ENCODE results near the gene PDE9A.

GRCh38 chr21:42705746-42706374 is 52.4 kb downstream of the PDE9A start:
- TF ChIP-seq, protein P1, sequence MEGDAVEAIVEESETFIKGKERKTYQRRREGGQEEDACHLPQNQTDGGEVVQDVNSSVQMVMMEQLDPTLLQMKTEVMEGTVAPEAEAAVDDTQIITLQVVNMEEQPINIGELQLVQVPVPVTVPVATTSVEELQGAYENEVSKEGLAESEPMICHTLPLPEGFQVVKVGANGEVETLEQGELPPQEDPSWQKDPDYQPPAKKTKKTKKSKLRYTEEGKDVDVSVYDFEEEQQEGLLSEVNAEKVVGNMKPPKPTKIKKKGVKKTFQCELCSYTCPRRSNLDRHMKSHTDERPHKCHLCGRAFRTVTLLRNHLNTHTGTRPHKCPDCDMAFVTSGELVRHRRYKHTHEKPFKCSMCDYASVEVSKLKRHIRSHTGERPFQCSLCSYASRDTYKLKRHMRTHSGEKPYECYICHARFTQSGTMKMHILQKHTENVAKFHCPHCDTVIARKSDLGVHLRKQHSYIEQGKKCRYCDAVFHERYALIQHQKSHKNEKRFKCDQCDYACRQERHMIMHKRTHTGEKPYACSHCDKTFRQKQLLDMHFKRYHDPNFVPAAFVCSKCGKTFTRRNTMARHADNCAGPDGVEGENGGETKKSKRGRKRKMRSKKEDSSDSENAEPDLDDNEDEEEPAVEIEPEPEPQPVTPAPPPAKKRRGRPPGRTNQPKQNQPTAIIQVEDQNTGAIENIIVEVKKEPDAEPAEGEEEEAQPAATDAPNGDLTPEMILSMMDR (IDR thresholded peaks at IDR 0.05) = no peak
- no peak for TF ChIP-seq POLR2A (IDR thresholded peaks at IDR 0.05)
